ENCODE data around the gene CCK. TPM values are rescaled to one million over a fixed set of nuclear protein-coding genes. Genes with fewer than 3 reads are reported as not detected.

CCK gene, protein sequence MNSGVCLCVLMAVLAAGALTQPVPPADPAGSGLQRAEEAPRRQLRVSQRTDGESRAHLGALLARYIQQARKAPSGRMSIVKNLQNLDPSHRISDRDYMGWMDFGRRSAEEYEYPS
- total RNA-seq = 1 to 10 TPM; 1.4 to 3.7 TPM
- polyA plus RNA-seq (ENCODE audit: insufficient read depth, low read depth, low replicate concordance) = 0.69 TPM
- long read RNA-seq, donor 1 = 0 reads
- long read RNA-seq, donor 2, partial matches to known transcripts = 0 of 1 reads
- long read RNA-seq, donor 2, other reads (novel, unspliced or antisense) = 0 of 1 reads

GRCh38 chr3:42266085-42266484 lies at the start of gene CCK:
TSS of gene CCK (minus strand) at chr3:42266185. CDS start at chr3:42263630, 2,555 bp downstream.
- TF ChIP-seq, protein P1, sequence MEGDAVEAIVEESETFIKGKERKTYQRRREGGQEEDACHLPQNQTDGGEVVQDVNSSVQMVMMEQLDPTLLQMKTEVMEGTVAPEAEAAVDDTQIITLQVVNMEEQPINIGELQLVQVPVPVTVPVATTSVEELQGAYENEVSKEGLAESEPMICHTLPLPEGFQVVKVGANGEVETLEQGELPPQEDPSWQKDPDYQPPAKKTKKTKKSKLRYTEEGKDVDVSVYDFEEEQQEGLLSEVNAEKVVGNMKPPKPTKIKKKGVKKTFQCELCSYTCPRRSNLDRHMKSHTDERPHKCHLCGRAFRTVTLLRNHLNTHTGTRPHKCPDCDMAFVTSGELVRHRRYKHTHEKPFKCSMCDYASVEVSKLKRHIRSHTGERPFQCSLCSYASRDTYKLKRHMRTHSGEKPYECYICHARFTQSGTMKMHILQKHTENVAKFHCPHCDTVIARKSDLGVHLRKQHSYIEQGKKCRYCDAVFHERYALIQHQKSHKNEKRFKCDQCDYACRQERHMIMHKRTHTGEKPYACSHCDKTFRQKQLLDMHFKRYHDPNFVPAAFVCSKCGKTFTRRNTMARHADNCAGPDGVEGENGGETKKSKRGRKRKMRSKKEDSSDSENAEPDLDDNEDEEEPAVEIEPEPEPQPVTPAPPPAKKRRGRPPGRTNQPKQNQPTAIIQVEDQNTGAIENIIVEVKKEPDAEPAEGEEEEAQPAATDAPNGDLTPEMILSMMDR (IDR thresholded peaks at IDR 0.05) = no peak
- TF ChIP-seq POLR2A (IDR thresholded peaks at IDR 0.05) = no peak
- WGBS, 2 donors = 34 to 49% methylated on average over 8 to 16 of the region's 16 CpGs
- no peaks in the 10 kb centered on the region for H3K36me3 ChIP-seq (ENCODE audit: low read depth, missing control alignments)
- no peaks in the 10 kb centered on the region for H3K9me3 ChIP-seq
- H3K4me3 ChIP-seq = peak within 1 kb of the TSS in 1 of 2 donors; percentile 7
- no peak within 1 kb of the TSS for H3K27ac ChIP-seq
- H3K4me1 ChIP-seq = no peaks in the 10 kb centered on the region
- intact Hi-C loops (cut with DNase I; ENCODE audit: low total_unique reads) = no loop called here
- H3K27me3 ChIP-seq = no peaks in the 10 kb centered on the region
- no peak for DNase-seq

DNA sequence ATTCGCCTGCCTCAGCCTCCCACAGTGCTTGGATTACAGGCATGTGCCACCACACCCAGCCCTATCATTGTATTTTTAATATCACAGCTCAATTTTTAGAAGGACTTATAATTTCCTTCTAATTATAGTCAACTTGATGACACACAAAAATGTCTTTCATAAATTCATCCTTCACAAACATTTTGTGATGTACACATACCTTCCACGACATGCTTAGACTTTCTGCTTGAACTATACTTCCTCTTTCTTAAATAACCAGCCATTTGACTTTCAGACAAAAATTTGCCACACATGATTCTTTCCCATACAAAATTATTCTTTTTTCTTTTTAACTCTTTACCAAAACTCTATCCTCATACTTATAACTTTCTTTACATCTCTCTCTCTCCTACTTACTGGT lies 48.4 kb upstream of the CCK start:
- H3K4me1 ChIP-seq = no peaks in the 10 kb centered on the region
- 61 to 67% methylated on average over 2 of the region's 2 CpGs for WGBS, 2 donors
- H3K4me3 ChIP-seq = no peak overlapping the region
- H3K9me3 ChIP-seq = no peaks in the 10 kb centered on the region
- intact Hi-C loops (cut with DNase I; ENCODE audit: low total_unique reads) = no loop called here
- TF ChIP-seq, protein P1 (IDR thresholded peaks at IDR 0.05) = no peak
- no peak for TF ChIP-seq POLR2A (IDR thresholded peaks at IDR 0.05)
- H3K36me3 ChIP-seq (ENCODE audit: low read depth, missing control alignments) = no peaks in the 10 kb centered on the region
- DNase-seq = no peak
- H3K27me3 ChIP-seq = no peaks in the 10 kb centered on the region
- H3K27ac ChIP-seq = no peak overlapping the region

DNA sequence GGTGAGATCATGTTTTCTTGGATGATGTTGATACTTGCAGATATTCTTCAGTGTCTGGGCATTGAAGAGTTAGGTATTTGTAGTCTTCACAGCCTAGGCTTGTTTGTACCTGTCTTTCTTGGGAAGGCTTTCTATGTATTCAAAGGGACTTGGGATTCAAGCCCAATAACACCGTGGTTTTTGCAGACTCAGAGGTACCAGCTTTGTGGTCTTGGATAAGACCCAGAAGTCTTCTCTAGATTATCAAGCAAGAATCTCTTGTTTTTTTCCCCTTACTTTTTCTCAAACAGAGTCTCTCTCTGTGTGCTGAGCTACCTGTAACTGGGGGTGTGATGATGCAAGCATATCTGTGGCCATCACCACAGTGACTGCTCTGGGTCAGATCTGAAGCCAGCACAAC lies 42.7 kb upstream of the CCK start:
- WGBS, 2 donors = 91 to 95% methylated on average over 1 of the region's 1 CpG
- intact Hi-C loops (cut with DNase I; ENCODE audit: low total_unique reads) = no loop called here

GRCh38 chr3:42306499-42306898 lies 40.5 kb upstream of the CCK start:
- H3K27me3 ChIP-seq = no peaks in the 10 kb centered on the region
- no peak overlapping the region for H3K27ac ChIP-seq
- H3K9me3 ChIP-seq = no peaks in the 10 kb centered on the region
- H3K4me3 ChIP-seq = no peak overlapping the region
- no peaks in the 10 kb centered on the region for H3K36me3 ChIP-seq (ENCODE audit: low read depth, missing control alignments)
- no peaks in the 10 kb centered on the region for H3K4me1 ChIP-seq
- TF ChIP-seq, protein P1 (IDR thresholded peaks at IDR 0.05) = no peak
- no peak for TF ChIP-seq POLR2A (IDR thresholded peaks at IDR 0.05)
- intact Hi-C loops (cut with DNase I; ENCODE audit: low total_unique reads) = no loop called here
- DNase-seq = no peak
- WGBS, 2 donors = 79 to 87% methylated on average over 2 of the region's 2 CpGs

More for the DNA sequence above, 42.7 kb upstream of the CCK start:
- Histone ChIP-seq H3K36me3 (ENCODE audit: low read depth, missing control alignments) (no peaks in the 10 kb centered on the region), H3K4me3 (no peak overlapping the region), H3K27me3 (no peaks in the 10 kb centered on the region), H3K4me1 (no peaks in the 10 kb centered on the region), H3K9me3 (no peaks in the 10 kb centered on the region), H3K27ac (no peak overlapping the region)
- DNase-seq = no peak
- no peak for TF ChIP-seq POLR2A (IDR thresholded peaks at IDR 0.05)
- TF ChIP-seq, protein P1 (IDR thresholded peaks at IDR 0.05) = no peak

Data from testis (tissue), 5 donors.